ENCODE data around the gene ATP2C1.

The ATP2C1 gene

GRCh38 chr3:131053043-131053859 is 159.4 kb downstream of the ATP2C1 start:
- TF ChIP-seq, protein P1, sequence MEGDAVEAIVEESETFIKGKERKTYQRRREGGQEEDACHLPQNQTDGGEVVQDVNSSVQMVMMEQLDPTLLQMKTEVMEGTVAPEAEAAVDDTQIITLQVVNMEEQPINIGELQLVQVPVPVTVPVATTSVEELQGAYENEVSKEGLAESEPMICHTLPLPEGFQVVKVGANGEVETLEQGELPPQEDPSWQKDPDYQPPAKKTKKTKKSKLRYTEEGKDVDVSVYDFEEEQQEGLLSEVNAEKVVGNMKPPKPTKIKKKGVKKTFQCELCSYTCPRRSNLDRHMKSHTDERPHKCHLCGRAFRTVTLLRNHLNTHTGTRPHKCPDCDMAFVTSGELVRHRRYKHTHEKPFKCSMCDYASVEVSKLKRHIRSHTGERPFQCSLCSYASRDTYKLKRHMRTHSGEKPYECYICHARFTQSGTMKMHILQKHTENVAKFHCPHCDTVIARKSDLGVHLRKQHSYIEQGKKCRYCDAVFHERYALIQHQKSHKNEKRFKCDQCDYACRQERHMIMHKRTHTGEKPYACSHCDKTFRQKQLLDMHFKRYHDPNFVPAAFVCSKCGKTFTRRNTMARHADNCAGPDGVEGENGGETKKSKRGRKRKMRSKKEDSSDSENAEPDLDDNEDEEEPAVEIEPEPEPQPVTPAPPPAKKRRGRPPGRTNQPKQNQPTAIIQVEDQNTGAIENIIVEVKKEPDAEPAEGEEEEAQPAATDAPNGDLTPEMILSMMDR (IDR thresholded peaks at IDR 0.05; ENCODE audit: low read depth, low read length, missing control alignments) = peak; percentile 22
- in situ Hi-C loops (cut with HindIII; ENCODE audit: low pct_ligation_motif_present, low sequenced_read_pairs) = no loop called here
- H3K4me3 ChIP-seq (ENCODE audit: low read depth, low read length) = no peak overlapping the region
- no peaks in the 10 kb centered on the region for H3K27me3 ChIP-seq (replicated peaks)
- DNase-seq = no peak
- no peak overlapping the region for H3K27ac ChIP-seq
- H3K36me3 ChIP-seq (replicated peaks) = no peaks in the 10 kb centered on the region
